Measurements from ENCODE around the gene BRME1.

BRME1 gene

GRCh38 chr19:13882836-13883235 lies 23.1 kb downstream of the BRME1 start:
- no peak for TF ChIP-seq EZH2phosphoT487 (conservative IDR thresholded peaks at IDR 0.05; ENCODE audit: low read length)
- no peak for TF ChIP-seq CTCF (IDR thresholded peaks at IDR 0.05; ENCODE audit: insufficient read depth, low read length, poor library complexity, severe bottlenecking)
- Histone ChIP-seq H3K9me3 (ENCODE audit: insufficient read depth, low read length) (no peaks in the 10 kb centered on the region), H3K36me3 (ENCODE audit: low read length) (no peaks in the 10 kb centered on the region), H3K79me2 (ENCODE audit: insufficient read depth, low read length) (no peaks in the 10 kb centered on the region), H3K9ac (ENCODE audit: low read length) (no peak overlapping the region), H3K9me2 (replicated peaks; ENCODE audit: insufficient read depth, low read length) (no peaks in the 10 kb centered on the region), H3K27me3 (ENCODE audit: low read length) (no peaks in the 10 kb centered on the region), H4K20me1 (ENCODE audit: low read depth, low read length) (no peaks in the 10 kb centered on the region), H3F3A (ENCODE audit: insufficient read depth) (no peaks in the 10 kb centered on the region), H3K4me3 (ENCODE audit: insufficient read depth, low read length, poor library complexity, severe bottlenecking) (no peak overlapping the region), H2AFZ (ENCODE audit: low read depth, low read length, severe bottlenecking) (no peak overlapping the region), H3K4me2 (ENCODE audit: low read depth, low read length, poor library complexity, severe bottlenecking) (no peak overlapping the region), H3K27ac (ENCODE audit: low read depth, low read length) (no peak overlapping the region)

- H2AFZ ChIP-seq (ENCODE audit: low read depth, low read length, severe bottlenecking): no peak overlapping the region
- H3K4me2 ChIP-seq (ENCODE audit: low read depth, low read length, poor library complexity, severe bottlenecking): no peak overlapping the region
Measured at GRCh38 chr19:13882419-13882795, 23.5 kb downstream of the BRME1 start.

GRCh38 chr19:13881692-13882418 lies 24.1 kb downstream of the BRME1 start:
- Histone ChIP-seq H4K20me1 (ENCODE audit: low read depth, low read length) (no peaks in the 10 kb centered on the region), H3K9me3 (ENCODE audit: insufficient read depth, low read length) (no peaks in the 10 kb centered on the region), H3K36me3 (ENCODE audit: low read length) (no peaks in the 10 kb centered on the region), H3K4me3 (ENCODE audit: insufficient read depth, low read length, poor library complexity, severe bottlenecking) (no peak overlapping the region), H3F3A (ENCODE audit: insufficient read depth) (no peaks in the 10 kb centered on the region), H3K27ac (ENCODE audit: low read depth, low read length) (no peak overlapping the region), H3K79me2 (ENCODE audit: insufficient read depth, low read length) (no peaks in the 10 kb centered on the region), H3K9me2 (replicated peaks; ENCODE audit: insufficient read depth, low read length) (no peaks in the 10 kb centered on the region), H3K27me3 (ENCODE audit: low read length) (no peaks in the 10 kb centered on the region), H3K4me2 (ENCODE audit: low read depth, low read length, poor library complexity, severe bottlenecking) (no peak overlapping the region), H2AFZ (ENCODE audit: low read depth, low read length, severe bottlenecking) (no peak overlapping the region), H3K9ac (ENCODE audit: low read length) (no peak overlapping the region)
- TF ChIP-seq EZH2phosphoT487 (conservative IDR thresholded peaks at IDR 0.05; ENCODE audit: low read length) (no peak), CTCF (IDR thresholded peaks at IDR 0.05; ENCODE audit: insufficient read depth, low read length, poor library complexity, severe bottlenecking) (no peak)

More at GRCh38 chr19:13882419-13882795, 23.5 kb downstream of the BRME1 start:
- Histone ChIP-seq H3K9me2 (replicated peaks; ENCODE audit: insufficient read depth, low read length) (no peaks in the 10 kb centered on the region), H3K9me3 (ENCODE audit: insufficient read depth, low read length) (no peaks in the 10 kb centered on the region), H4K20me1 (ENCODE audit: low read depth, low read length) (no peaks in the 10 kb centered on the region), H3K27ac (ENCODE audit: low read depth, low read length) (no peak overlapping the region), H3K27me3 (ENCODE audit: low read length) (no peaks in the 10 kb centered on the region), H3K9ac (ENCODE audit: low read length) (no peak overlapping the region), H3K4me3 (ENCODE audit: insufficient read depth, low read length, poor library complexity, severe bottlenecking) (no peak overlapping the region), H3K79me2 (ENCODE audit: insufficient read depth, low read length) (no peaks in the 10 kb centered on the region), H3F3A (ENCODE audit: insufficient read depth) (no peaks in the 10 kb centered on the region), H3K36me3 (ENCODE audit: low read length) (no peaks in the 10 kb centered on the region)
- TF ChIP-seq CTCF (IDR thresholded peaks at IDR 0.05; ENCODE audit: insufficient read depth, low read length, poor library complexity, severe bottlenecking) (no peak), EZH2phosphoT487 (conservative IDR thresholded peaks at IDR 0.05; ENCODE audit: low read length) (no peak)
